K562 (cell line): ENCODE data around the gene RBMX. TPM values are rescaled to one million over a fixed set of nuclear protein-coding genes. Genes with fewer than 3 reads are reported as not detected.
A peak's percentile ranks its signal among the peaks of the same experiment; 100 is the strongest.

Experiments
- ARID3A ChIP-seq: IDR thresholded peaks from 2 replicates; pipeline ENCODE4 v1.6.1; 2012; ENCODE audit warnings: low read depth, low read length, improper control_type of control experiment, borderline replicate concordance
- ATF7 ChIP-seq: fragments of 450-650 bp; IDR thresholded peaks from 2 replicates; pipeline ENCODE4 v1.7.1; 2014; ENCODE audit warnings: mild to moderate bottlenecking, moderate library complexity
- CBFA2T2 ChIP-seq: fragments of 450-650 bp; conservative IDR thresholded peaks from 2 replicates; pipeline ENCODE4 v1.6.1; 2017; ENCODE audit warnings: mild to moderate bottlenecking
- GATAD2B ChIP-seq: fragments of 450-650 bp; IDR thresholded peaks from 2 replicates; pipeline ENCODE4 v1.6.1; 2017; ENCODE audit warnings: mild to moderate bottlenecking, borderline replicate concordance
- JUND ChIP-seq, 2 experiments: IDR thresholded peaks; 2 replicates in 1 of 2; 3 replicates in 1 of 2; pipeline ENCODE4 v1.6.1; 2011; ENCODE audit warnings: borderline replicate concordance in 2 of 2, low read depth in 2 of 2, low read length in 2 of 2, improper control_type of control experiment in 1 of 2, missing biosample characterization in 1 of 2, missing genetic modification characterization in 1 of 2, missing genetic modification reagents in 1 of 2
- SOX6 ChIP-seq: fragments of 450-650 bp; IDR thresholded peaks from 2 replicates; pipeline ENCODE4 v1.6.1; 2014; ENCODE audit warnings: mild to moderate bottlenecking
- ZBTB26 ChIP-seq: fragments of 450-650 bp; formaldehyde crosslinking; IDR thresholded peaks from 2 replicates; pipeline ENCODE4 v1.4.0; 2022; ENCODE audit warnings: missing genetic modification characterization
- polyA plus RNA-seq, 8 experiments: library from polyadenylated mRNA; depleted of rRNA in 4 of 8; stranded (reverse) in 5 of 8; unstranded in 3 of 8; fragments of >200 nt; fragmentation: Nextera tagmentation in 2 of 8; fragmentation: Illumina TruSeq in 1 of 8; extraction: Ambion mirVana in 2 of 8; extraction: Trizol in 1 of 8; gene quantifications; 2 replicates each; pipeline versions ENCODE4 v1.2.1 to v1.2.3, GENCODE V29; 2011 to 2014; ENCODE audit warnings: inconsistent platforms in 1 of 8, missing spikeins in 1 of 8
- total RNA-seq, 7 experiments: library from RNA; depleted of rRNA in 6 of 7; stranded (reverse); fragments of >200 nt in 6 of 7; fragmentation: Illumina TruSeq in 2 of 7; extraction: Trizol in 2 of 7; gene quantifications; 2 replicates each; pipeline versions ENCODE4 v1.2.1 to v1.2.3, GENCODE V29; 2011 to 2021; ENCODE audit warnings: low replicate concordance in 1 of 7

RBMX gene
- total and polyA plus RNA-seq, 9 of the 15 experiments (the other 6 are each of a cell fraction or from before 2014, with no cell fraction given) = 405 to 671 (median 540) TPM

DNA sequence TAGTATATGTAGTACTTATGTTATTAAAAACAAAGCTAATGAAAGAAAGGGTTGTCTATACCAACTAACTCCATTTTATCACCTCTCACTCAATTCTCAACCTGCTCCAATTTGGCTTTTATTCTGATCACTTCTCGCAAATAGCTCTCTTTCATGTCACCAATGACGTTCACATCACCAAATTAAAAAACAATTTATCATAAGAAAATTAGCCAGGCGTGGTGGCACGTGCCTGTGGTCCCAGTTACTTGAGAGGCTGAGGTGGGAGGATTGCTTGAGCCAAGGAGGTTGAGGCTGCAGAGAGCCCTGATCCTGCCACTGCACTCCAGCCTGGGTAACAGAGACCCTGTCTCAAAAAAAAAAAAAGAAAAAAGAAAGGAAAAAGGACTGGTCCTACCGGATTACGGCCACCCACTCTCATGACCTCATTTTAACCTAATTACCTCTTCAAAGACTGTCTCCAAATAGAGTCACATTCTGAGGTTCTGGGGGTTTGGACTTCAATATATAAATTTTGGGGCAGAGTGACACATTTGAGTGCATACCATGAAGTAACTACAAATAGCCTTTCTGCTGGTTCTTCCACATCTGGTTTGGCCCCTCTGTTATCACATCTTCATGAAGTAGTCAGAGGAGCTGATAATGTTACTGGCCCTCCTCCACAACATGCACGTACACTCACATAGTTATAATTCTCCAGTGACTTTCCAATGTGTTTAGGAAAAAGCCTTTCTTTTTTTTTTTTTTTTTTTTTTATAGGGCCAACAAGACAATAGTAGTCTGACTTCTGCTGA is 15.8 kb upstream of the RBMX start (continued):
- TF ChIP-seq CBFA2T2 (peak; percentile 52), ARID3A (0 out of 2 replicates have a peak, but pooled peaks have one; percentile 33), JUND (IDR thresholded peaks at IDR 0.05; ENCODE audit: borderline replicate concordance, low read depth, low read length) (peak; percentile 33; the same call in 1 of the 2 replicates), JUND (tag; IDR thresholded peaks at IDR 0.05; ENCODE audit: borderline replicate concordance, low read depth, low read length) (peak; percentile 34; the same call in 1 of the 3 replicates), SOX6 (peak; percentile 50), ZBTB26 (CRISPR knock-in tag) (no peak), GATAD2B (no peak), ATF7 (peak; percentile 23; the same call in 1 of the 2 replicates)
